Fibroblast of skin of back (primary cell): ENCODE data around the gene C2CD2. TPM values are rescaled to one million over a fixed set of nuclear protein-coding genes. Genes with fewer than 3 reads are reported as not detected.
"Not testable (repeated sequence)": the region's sequence is repeated elsewhere in the genome, so short reads cannot be mapped to it uniquely, and the experiment has no call there.

Experiments
- DNase-seq: peaks from one replicate; pipeline ENCODE4 v3.0.0-alpha.2; 2013
- polyA plus RNA-seq, 2 experiments: library from polyadenylated mRNA; unstranded; fragments of 120-200 nt; gene quantifications; one replicate each; pipeline ENCODE4 v1.2.1, GENCODE V29; 2013; ENCODE audit not compliant: insufficient read length in 2 of 2

C2CD2 gene
- 9.4 TPM for polyA plus RNA-seq (2013, experiment 1 of 2; ENCODE audit: insufficient read length)
- polyA plus RNA-seq (2013, experiment 2 of 2; ENCODE audit: insufficient read length) = 11.9 TPM

DNA sequence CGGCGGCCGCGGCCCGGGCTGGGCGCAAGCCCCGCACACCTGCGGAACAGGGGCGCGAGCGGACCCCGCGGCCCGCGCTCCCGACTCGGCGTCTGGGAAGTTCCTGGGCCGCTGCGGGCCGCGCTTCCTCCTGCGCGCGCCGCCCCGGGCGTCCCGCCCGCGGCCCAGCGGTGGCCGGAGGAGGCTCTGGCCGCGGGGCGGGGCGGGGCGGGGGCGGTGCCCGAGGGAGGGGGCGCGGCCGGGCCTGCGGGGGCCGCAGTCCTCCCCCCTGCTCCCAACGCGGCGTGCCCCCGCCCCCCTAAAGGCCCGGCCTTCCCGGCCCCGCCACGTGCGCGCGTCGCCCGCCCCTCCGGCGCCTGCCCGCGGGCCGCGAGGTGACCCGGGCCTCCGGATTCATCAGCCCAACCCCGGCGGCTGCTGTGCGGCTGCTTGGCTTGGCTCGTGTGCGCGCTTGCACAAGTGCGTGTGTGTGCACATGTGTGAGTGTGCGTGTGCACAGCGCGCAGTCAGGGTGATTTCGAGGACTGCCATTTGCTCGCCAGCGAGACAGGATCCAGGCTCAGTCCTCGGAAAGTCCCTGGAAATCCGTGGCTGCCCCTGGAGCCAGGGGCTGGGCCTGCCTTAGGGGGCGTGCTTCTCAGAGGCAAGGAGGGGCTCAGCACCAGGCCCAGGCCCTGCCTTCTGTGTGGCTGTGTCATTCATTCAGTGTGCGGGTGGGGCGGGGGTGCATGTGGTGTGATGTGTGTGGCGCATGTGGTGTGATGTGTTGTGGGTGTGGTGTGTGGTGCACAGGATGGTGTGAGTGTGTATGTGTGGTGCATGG, at the start of gene C2CD2:
TSS of gene C2CD2 (minus strand) at position 188 of the 823 bp plus-strand sequence. CDS start 370 bp downstream, outside the sequence.
- peak; percentile 76 for DNase-seq

DNA sequence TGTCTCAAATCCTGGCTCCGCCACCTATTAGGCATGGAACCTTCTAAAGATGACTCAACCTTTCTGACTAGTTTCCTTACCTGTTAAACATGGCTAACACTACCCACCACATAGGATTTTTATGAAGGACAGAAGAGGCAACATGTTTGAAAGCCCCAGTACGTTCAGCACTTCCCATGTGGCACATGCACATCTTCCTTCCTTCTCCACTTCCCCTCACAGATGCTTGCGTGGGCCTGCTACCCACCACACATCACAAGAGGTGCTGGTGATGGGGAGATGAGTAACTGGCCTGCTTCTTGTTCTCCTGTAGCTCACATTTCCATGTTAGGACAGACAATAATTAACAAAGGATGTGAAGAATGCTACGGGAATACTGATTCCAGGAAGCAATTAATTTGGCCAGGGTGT, 49.2 kb upstream of the C2CD2 start:
- peak; percentile 18 for DNase-seq

DNA sequence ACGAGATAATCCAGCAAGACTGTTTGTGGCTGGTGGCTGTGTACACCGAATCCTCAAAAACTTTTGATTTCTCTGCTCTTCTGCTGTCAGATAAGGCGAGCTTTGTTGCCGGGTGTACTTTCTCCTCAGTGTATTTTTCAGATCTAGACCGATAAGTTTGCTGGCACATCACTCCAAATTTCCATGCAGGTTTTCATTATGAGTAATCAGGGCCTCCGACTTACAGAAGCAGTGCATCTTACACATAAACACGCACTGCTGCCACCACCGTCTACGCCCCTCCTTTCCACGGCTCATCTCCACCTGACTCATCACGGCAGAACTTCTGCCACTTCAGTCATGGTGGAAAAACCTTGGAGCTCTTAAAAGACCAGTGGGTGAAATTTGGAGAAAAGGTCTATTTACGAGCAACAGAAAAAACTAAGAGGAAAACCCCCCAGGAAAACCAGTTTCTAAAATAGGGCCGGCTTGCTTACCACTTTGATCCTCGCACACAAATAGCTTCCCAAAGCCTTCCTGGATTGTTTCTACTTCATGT, 48.7 kb upstream of the C2CD2 start:
- DNase-seq = peak; percentile 88

DNA sequence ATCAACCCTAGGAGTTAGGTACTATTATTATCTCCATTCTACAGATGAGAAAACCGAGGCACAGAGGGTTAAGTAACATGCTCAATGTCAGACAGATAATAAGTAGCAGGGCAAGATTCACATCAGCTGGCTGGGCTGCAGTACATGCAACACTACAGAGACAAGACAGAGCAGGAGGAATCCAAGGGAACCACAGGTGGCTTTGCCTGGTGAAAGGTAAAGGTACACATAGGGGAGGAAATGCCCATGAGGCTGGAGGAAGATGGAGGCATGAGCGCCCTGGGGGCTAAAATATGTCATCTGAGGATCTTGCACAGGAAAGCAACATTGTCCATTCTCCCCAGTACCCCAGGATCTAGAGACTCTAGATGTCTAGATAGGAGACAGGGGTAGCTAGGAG, 48.0 kb upstream of the C2CD2 start:
- no peak for DNase-seq

DNA sequence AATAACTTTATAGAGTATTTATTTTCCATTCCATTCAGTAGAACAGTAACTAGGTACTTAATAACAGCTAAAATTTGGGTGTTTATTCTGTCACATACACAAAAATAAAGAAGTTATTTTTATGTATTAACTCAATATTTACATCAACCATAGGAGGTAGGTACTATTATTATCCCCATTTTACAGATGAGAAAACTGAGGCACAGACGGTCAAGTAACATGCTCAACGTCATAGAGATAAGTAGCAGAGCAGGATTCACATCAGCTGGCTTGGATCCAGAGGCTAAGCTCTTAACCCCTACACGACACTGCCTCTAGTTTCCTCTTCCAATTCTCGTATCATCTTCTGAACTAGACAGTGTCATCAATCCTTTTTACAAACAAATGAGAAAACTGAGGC, 47.1 kb upstream of the C2CD2 start:
- no peak for DNase-seq

DNA sequence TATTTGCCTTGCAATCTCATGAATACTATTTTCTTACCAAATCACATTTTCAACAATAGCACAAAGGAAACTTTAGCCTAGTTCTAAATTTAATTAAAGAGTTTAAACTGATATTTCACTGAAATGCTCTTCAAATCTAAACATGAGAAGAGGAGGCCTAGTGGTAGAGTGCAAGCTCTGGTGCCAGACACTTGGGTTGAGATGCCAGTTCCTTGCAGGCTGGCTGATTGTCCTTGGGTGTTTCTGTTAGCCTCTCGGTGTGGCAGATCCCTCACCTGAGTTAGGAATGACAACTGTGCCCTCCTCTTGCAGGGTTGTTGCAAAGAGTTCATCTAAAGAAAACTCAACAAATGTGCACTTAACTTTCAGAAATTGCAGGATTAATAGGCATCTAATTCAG, 43.8 kb upstream of the C2CD2 start:
- no peak for DNase-seq

DNA sequence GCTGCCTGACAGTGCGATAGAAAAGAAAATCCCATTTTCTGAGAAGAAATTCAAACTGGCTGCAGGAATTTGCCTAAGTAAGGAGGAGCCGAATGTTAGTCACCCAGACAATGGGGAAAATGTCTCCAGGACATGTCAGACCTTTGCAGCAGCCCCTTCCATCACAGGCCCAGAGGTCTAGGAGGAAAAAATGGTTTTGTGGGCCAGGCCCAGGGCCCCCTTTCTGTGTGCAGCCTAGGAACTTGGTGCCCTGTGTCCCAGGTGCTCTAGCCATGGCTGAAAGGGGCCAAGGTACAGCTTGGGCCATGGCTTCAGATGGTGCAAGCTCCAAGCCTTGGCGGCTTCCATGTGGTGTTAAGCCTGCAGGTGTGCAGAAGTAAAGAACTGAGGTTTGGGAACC, 41.8 kb upstream of the C2CD2 start:
- no peak for DNase-seq

DNA sequence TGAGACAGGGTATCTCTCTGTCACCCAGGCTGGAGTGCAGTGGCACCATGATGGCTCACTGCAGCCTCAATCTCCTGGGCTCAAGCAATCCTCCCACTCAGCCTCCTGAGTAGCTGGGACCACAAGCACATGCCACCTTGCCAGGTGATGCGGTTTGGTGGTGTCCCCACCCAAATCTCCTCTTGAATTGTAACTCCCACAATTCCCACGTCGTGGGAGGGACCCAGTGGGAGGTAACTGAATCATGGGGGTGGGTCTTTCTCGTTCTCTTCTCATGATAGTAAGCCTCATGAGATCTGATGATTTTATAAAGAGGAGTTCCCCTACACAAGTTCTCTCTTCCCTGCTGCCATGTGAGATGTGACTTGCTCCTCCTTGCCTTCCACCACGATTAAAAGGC, 40.8 kb upstream of the C2CD2 start:
- not testable (repeated sequence) for DNase-seq

DNA sequence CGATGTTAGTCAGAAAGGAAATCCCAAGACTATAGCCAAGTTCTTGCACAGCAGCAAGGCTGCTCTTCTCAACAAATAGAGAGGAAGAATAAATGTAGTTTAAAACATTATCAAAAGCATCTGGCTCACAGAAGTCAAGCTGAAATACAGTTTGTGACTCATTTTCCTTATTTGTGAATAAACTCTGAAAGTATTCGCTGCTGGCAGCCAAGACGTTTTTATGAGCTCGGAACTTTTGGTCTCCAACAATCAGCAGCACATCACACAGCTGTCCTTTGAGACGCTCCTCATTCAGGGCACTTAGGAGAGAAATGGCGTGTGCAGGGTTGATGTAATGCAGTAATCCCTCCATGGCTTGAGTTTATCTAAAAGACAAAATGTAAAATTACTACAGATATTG, 39.9 kb upstream of the C2CD2 start:
- DNase-seq = peak; percentile 80

DNA sequence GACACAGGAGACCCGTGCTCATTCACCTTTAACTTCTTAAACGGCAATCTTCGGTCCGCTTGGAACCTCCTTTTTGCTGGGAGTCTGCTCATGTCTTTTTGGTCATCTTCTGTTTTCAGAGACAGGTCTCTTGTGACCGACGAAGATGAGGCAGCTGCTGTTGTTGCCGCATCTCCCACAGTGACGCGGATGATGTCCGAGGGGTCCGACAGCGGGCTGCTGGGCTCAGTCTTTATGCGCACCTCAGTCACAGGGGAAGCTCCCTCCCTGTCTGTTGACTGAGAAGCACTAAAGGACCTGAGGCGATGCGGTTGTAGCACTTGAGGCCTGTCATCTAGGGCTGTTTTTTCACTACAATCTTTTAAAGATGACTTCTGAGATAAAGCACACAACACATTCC, 38.8 kb upstream of the C2CD2 start:
- DNase-seq = no peak

DNA sequence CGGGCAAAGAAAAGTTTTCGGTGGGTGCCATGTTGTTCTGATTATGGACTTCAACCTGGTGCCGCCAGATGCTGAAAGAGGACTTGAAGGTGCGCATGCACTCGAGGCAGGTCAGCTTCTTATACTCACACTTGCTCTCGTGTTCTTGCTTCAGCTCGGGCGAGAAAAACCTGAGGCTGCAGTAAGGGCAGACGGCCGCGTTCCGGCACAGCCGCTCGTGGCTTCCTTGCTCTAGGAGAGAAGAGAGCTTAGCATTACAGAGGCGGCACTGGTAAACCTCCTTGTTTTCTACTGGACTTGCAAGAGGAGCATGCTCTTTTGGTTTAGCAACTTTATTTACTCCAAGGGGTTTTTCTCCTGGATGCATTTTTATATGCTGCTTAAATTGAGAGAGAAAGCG, 37.8 kb upstream of the C2CD2 start:
- DNase-seq = no peak

DNA sequence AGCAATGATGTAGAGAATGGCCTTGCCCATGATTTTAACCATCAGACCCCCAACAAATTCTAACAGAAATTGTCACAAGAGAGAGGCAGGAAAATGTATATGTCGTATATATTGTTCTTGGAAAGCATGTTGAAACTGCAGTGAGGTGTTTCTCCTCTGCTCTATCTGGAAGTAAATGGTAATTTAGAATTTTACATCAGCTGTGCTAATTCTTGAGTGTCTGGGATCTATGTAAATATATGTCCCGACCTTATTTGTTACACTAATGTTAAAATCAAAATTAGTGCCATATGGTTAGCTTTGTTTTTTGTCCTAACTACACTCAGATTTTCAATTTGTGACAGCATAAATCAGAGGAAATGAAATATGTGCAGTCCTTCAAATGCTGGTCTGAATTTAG, 35.9 kb upstream of the C2CD2 start:
- no peak for DNase-seq

DNA sequence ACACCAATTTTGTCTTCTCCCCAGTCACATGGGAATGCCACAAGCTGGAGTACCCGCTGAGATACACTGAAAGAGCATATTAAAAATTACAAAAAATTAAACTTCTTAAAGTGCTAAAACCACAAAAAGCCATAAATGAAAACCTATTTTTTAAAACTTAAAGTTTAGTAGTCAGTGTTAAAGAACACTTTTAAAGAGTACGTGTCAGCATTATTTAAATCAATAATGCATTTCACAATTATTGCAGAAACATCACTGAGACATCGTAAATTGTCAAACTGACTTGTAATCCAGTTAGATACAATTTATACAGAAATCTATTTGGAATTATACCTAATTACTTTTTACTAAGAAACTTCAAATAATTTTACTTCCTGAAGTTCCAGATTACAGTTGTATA, 33.5 kb upstream of the C2CD2 start:
- no peak for DNase-seq

DNA sequence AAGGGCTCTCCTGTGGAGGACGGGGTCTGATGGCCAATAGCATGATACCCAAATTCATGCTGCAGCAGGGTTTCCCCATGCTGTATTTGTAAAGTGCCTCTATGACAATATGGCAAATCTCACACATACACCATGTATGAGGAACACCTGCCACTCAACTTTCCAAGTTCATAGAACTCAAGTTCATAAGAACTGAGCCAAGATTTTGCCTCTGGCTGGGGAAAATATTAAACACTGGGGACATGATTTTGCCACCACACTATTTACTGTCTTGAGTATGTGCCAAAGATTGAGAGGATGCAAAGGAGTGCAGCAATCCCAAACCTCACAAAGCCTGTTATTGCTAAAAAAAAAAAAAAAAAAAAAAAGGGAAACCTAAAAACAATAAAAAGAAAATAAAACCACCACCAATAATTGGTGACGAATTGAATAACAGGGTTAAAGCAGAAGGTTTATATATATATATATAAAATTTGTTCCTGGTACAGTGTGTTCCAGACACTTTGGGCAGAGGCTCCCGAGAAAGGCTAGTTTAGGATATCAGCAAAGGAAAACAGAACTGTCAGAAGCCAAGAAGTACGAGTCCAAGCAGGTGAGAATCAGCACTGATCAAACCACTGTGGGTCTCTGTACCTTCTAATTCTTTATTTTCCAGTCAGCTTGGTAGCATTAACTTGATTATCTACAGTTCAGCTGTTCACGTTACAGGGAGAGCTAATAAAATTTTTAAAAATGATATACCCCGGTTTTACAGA, 32.0 kb upstream of the C2CD2 start:
- DNase-seq = no peak

DNA sequence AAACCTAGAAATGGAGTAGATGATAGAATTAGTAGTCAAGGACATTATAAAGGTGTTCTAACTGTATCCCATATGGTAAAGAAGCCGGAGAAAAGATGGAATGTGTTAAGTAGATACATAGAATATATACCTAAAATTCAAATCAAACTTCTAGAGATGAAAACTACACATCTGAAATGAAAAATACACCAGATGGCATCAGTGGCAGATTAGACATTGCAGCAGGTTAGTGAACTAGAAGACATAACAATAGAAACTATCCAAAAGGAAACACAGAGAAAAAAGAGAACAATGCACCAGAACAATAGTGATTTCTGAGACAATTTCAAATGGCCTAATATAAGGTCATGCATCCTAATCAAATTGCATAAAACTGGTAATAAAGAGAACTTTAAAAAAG, 29.4 kb upstream of the C2CD2 start:
- no peak for DNase-seq

DNA sequence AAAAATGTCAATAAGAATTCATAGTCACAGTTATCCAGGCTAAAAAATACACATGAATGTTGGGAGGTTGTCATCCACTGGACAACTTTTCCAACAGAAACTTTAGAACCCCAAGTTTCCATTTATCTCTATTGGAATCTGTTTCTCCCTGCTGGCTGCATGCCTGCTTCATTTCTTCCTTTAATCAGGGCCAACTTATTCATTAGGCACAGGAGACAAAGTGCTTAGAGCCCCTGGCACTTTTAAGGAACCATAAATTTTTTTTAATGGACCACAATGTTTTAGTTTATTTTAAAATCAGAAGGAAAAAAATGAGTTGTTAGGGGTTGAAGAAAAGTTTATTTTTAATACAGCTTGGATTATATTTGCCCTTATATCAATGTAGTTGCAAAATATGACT, 26.7 kb upstream of the C2CD2 start:
- no peak for DNase-seq

DNA sequence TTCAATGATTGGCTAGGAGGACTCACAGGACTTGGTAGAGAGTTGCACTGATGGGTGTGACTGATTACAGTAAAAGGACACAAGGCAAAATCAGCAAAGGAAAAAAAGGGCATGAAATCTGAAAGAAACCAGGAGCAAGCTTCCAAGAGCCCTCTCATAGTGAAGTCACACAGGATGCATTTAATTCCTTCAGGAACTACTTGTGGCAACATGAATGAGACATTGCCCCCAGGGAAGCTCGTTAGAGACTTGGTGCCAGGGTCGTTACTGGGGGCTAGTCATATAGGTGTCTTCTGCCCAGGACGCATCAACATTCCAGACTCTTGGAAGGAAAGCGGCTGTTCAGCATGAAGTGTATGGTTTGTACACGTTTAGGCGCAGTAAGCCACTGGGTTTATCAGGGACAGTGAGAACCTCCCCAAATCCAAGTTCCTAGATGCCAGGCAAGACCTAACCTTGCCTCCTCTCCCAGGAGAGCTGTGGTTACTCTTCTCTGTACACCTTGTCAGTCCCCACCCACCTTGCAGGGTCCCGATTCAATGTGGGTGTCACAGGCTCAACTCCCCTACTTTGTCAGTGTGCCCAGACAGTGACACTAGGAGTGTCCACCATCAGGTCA, 26.0 kb upstream of the C2CD2 start:
- DNase-seq = no peak

DNA sequence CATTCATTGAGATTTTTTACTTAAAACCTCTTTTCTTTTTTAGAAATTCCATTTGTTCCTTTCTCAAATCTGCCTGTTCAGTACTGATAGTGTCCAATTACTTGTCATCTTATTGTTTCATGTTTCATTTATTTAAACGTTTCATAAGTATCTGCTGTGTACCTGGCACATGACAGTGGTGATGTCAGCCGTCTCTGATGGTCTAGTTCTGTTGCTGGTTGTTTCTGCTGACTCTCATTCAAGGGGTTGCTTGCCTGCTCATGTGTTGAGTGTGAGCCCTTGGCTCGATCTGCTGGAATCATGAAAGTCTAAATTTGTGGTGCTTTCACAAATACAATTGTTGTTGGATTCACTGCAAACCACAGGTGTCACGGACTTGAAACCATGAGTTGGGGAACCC, 25.5 kb upstream of the C2CD2 start:
- DNase-seq = no peak

DNA sequence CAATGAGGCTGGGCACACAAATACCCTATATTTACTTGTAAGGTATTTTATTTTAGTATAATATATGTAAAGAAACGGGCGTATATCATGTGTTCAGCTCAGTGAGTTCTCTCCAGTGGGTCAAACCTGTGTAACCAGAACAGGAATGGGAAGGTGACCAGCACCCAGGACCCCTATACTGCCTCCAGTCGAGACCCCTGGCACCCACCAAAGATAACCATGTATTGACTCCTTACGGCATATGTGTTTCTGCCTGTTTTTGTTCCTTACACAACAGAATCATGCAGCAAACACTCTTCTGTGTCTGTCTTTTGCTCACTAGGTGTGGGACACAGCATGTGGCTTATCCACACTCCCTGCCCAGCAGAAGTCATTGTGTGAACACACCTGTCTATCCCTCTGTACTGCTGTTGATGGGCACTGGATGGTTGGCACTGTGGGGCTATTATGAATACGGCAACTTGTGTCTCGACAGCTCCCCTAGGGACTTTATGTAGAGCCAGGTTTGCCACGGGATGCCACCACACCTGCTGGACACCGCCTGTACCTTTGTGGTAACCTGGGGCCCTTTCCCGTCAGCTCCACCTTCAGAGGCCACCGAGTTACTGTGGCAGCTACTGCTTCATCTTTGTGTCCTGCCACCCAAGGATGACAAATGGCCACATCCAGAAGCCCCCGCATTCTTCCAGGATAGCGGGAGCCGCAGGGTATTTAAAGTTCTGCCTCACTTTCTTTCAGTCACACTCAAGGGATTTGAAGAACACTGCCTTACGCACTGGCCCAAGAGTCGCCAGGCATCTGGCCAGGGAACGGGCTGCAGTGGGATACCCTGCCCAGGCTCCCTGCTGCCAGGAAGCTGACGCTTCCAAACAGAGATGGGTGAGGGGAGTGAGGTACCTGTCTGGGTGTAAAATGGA, 23.5 kb upstream of the C2CD2 start:
- DNase-seq = no peak

DNA sequence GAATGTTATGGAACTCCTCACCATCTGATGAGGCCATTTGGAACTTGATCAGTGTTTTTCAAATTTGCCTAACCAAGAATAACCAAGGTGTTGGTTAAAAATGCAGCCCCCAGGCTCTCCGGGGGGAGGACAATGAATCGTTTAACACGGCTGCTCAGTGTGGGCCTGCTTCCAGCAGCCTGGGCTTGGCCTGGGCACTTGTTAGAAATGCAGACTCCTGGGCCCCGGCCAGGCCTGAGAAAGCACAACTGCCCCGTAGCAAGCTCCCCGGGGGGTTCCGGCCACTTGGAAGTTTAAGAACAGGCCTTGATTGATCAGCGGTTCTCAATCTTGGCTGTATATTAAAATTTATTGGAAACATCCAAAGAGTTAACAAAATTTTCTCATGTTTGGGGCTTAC, 22.8 kb upstream of the C2CD2 start:
- no peak for DNase-seq

DNA sequence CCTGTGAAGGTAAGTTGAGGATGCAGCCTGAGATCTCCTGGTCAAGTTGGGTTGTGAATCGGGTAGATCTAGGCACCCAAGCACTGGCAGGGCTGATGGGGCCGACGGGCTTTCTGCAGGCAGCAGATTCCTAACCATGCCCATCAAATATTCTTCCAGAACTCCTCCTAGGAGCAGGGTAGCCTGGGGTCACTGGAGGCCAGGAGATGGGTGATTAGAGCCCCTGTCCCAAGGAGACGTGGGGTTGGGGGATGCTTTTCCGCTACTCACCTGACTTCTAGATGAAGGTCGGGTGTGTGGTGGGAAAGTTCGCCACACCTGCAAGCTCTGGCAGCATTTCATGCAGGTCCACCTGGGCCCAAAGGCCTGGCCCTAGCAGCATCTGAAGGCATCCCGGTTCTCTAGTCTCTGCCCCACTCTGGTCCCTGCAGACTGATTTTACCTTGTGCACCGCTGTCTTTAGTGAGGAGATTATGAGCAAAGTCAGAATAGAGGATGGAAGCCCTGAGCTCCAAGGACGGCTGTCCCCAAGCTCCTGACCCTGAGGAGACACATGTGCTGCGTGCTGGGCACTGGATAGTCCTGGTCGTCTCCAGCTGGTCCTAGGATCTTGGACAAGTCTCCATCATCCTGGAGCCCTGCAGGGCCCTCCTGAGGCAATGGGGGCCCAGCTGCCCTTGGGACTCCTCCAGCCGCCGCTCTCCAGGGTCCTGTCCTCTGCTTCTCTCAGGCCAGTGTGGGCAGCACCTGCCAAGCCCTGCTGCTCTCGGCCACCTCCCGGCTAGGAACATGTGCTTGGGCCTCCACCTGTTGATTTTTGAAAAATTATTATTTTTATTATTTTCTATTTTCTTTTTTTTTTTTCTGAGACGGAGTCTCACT, 21.8 kb upstream of the C2CD2 start:
- DNase-seq = no peak
